GM21619 (cell line): Measurements from ENCODE around the gene ZNF385D.

Experiments used
- ATAC-seq: cut with Tn5 transposase; IDR thresholded peaks from one replicate; pipeline ENCODE4 v1.9.1; 2021; ENCODE audit not compliant: unreplicated experiment

ZNF385D gene

GRCh38 chr3:21750080-21750696 is 822 bp downstream of the ZNF385D start:
- no peak for ATAC-seq

- no peak for ATAC-seq
Observed at GRCh38 chr3:21747966-21748555, 2.9 kb downstream of the ZNF385D start.

- ATAC-seq, result no peak
Observed at GRCh38 chr3:21747376-21747775, 3.6 kb downstream of the ZNF385D start.

- no peak for ATAC-seq
Observed at GRCh38 chr3:21745966-21746365, 5.0 kb downstream of the ZNF385D start.

- no peak for ATAC-seq
Observed at GRCh38 chr3:21744793-21745192, 6.2 kb downstream of the ZNF385D start.

- ATAC-seq, result no peak
Observed at GRCh38 chr3:21738935-21739702, 11.9 kb downstream of the ZNF385D start.

GRCh38 chr3:21738283-21738682 is 12.7 kb downstream of the ZNF385D start:
- no peak for ATAC-seq

GRCh38 chr3:21734746-21735145 is 16.3 kb downstream of the ZNF385D start:
- ATAC-seq, result no peak

- no peak for ATAC-seq
Observed at GRCh38 chr3:21729888-21730459, 21.0 kb downstream of the ZNF385D start.

GRCh38 chr3:21729331-21729730 is 21.7 kb downstream of the ZNF385D start:
- no peak for ATAC-seq

GRCh38 chr3:21722768-21723167 is 28.2 kb downstream of the ZNF385D start:
- ATAC-seq, result no peak

- ATAC-seq, result no peak
Observed at GRCh38 chr3:21722301-21722700, 28.7 kb downstream of the ZNF385D start.

GRCh38 chr3:21718943-21719591 is 31.9 kb downstream of the ZNF385D start:
- ATAC-seq, result no peak

GRCh38 chr3:21718161-21718765 is 32.7 kb downstream of the ZNF385D start:
- ATAC-seq, result no peak

- ATAC-seq, result no peak
Observed at GRCh38 chr3:21715662-21716061, 35.3 kb downstream of the ZNF385D start.

- ATAC-seq, result no peak
Observed at GRCh38 chr3:21705769-21706168, 45.2 kb downstream of the ZNF385D start.

- ATAC-seq, result no peak
Observed at GRCh38 chr3:21704796-21705195, 46.2 kb downstream of the ZNF385D start.

GRCh38 chr3:21703291-21703690 is 47.7 kb downstream of the ZNF385D start:
- ATAC-seq, result no peak

- no peak for ATAC-seq
Observed at GRCh38 chr3:21697707-21698106, 53.3 kb downstream of the ZNF385D start.

GRCh38 chr3:21694506-21694905 is 56.5 kb downstream of the ZNF385D start:
- ATAC-seq, result no peak

- ATAC-seq, result no peak
Observed at GRCh38 chr3:21691036-21691435, 60.0 kb downstream of the ZNF385D start.
